HL-60 (cell line): ENCODE results near the gene LRRN4CL.

ENCODE experiments used
- DNase-seq, 2 experiments: peaks; one replicate each; pipeline ENCODE4 v3.0.0-alpha.2; 2010 to 2020; ENCODE audit warnings: low read depth in 1 of 2, low spot score in 1 of 2
- H3K27ac ChIP-seq: fragments of 250-450 bp; sonication (Bioruptor Pico); replicated peaks from 2 replicates; pipeline ENCODE4 v1.5.1; 2020; ENCODE audit warnings: mild to moderate bottlenecking, moderate library complexity
- H3K27me3 ChIP-seq: fragments of 250-450 bp; sonication (Bioruptor Pico); 2 replicates; pipeline ENCODE4 v1.5.1; 2021; ENCODE audit warnings: mild to moderate bottlenecking, moderate library complexity; ENCODE audit not compliant: insufficient read depth, poor library complexity, severe bottlenecking
- H3K4me3 ChIP-seq: replicated peaks from 2 replicates; pipeline ENCODE4 v1.5.1; 2011; ENCODE audit warnings: mild to moderate bottlenecking, control low read depth, low read length; ENCODE audit not compliant: insufficient read depth
- GABPA ChIP-seq: IDR thresholded peaks from 2 replicates; pipeline ENCODE4 v1.6.1; 2012; ENCODE audit warnings: low read depth
- POLR2AphosphoS5 ChIP-seq: IDR thresholded peaks from 2 replicates; pipeline ENCODE4 v1.6.1; 2012; ENCODE audit warnings: low read depth
- TF ChIP-seq, protein P1 (sequence below): IDR thresholded peaks from one replicate; pipeline ENCODE4 v1.5.1; 2011; ENCODE audit warnings: low read length, control low read depth, inconsistent platforms; ENCODE audit not compliant: insufficient read depth
- TF ChIP-seq, protein P2 (sequence below): IDR thresholded peaks from 2 replicates; pipeline ENCODE4 v1.6.1; 2012; ENCODE audit warnings: low read depth; ENCODE audit not compliant: insufficient replicate concordance

The LRRN4CL gene

DNA sequence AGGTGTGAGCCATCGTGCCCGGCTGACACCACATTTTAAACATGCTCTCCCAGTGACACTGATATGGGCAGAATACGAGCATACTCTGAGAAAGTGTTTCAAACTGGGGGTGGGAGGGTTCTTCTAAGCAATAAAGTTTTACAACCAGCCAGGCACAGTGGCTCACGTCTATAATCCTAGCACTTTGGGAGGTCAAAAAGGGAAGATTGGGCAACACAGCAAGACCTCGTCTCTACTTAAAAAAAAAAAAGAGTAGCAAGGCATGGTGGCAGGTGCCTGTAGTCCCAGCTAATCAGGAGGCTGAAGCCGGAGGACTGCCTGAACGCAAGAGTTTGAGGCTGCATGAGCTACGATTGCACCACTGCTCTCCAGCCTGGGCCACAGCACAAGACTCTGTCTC is 45.1 kb downstream of the LRRN4CL start:
- DNase-seq, result no peak
- Histone ChIP-seq H3K27me3 (no peaks in the 10 kb centered on the region), H3K27ac (no peak overlapping the region), H3K4me3 (no peak overlapping the region)
- TF ChIP-seq, protein P1, sequence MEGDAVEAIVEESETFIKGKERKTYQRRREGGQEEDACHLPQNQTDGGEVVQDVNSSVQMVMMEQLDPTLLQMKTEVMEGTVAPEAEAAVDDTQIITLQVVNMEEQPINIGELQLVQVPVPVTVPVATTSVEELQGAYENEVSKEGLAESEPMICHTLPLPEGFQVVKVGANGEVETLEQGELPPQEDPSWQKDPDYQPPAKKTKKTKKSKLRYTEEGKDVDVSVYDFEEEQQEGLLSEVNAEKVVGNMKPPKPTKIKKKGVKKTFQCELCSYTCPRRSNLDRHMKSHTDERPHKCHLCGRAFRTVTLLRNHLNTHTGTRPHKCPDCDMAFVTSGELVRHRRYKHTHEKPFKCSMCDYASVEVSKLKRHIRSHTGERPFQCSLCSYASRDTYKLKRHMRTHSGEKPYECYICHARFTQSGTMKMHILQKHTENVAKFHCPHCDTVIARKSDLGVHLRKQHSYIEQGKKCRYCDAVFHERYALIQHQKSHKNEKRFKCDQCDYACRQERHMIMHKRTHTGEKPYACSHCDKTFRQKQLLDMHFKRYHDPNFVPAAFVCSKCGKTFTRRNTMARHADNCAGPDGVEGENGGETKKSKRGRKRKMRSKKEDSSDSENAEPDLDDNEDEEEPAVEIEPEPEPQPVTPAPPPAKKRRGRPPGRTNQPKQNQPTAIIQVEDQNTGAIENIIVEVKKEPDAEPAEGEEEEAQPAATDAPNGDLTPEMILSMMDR, result no peak
- TF ChIP-seq GABPA (no peak), POLR2AphosphoS5 (no peak)
- TF ChIP-seq, protein P2, sequence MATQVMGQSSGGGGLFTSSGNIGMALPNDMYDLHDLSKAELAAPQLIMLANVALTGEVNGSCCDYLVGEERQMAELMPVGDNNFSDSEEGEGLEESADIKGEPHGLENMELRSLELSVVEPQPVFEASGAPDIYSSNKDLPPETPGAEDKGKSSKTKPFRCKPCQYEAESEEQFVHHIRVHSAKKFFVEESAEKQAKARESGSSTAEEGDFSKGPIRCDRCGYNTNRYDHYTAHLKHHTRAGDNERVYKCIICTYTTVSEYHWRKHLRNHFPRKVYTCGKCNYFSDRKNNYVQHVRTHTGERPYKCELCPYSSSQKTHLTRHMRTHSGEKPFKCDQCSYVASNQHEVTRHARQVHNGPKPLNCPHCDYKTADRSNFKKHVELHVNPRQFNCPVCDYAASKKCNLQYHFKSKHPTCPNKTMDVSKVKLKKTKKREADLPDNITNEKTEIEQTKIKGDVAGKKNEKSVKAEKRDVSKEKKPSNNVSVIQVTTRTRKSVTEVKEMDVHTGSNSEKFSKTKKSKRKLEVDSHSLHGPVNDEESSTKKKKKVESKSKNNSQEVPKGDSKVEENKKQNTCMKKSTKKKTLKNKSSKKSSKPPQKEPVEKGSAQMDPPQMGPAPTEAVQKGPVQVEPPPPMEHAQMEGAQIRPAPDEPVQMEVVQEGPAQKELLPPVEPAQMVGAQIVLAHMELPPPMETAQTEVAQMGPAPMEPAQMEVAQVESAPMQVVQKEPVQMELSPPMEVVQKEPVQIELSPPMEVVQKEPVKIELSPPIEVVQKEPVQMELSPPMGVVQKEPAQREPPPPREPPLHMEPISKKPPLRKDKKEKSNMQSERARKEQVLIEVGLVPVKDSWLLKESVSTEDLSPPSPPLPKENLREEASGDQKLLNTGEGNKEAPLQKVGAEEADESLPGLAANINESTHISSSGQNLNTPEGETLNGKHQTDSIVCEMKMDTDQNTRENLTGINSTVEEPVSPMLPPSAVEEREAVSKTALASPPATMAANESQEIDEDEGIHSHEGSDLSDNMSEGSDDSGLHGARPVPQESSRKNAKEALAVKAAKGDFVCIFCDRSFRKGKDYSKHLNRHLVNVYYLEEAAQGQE, result no peak
